K562 (cell line): Measurements from ENCODE around the gene PTPRO. TPM values are rescaled to one million over a fixed set of nuclear protein-coding genes. Genes with fewer than 3 reads are reported as not detected.

Source experiments
- ATAC-seq: fragments of 200-7000 bp; cut with Tn5 transposase; 3 replicates; pipeline ENCODE4 v1.9.1; 2020; ENCODE audit warnings: moderate library complexity
- BruUV-seq: library from RNA; stranded (reverse); fragments of 400-500 nt; replicated peaks from 2 replicates; lab custom pipeline; 2021; lab: Mats Ljungman, UMichigan
- CTCF ChIA-PET: fragments of 300-600 bp; formaldehyde crosslinking; extraction: SDS; loops from one replicate; lab custom pipeline; 2021; ENCODE audit warnings: low intra/inter-chr PET ratio; lab: Yijun Ruan, JAX
- POLR2A ChIA-PET: fragments of 300-600, 350-650 bp; sonication (Branson Sonifier 250); formaldehyde crosslinking; extraction: SDS; loops from one replicate; lab custom pipeline; 2021; ENCODE audit warnings: antibody characterized with exemption, inconsistent platforms; lab: Yijun Ruan, JAX
- DNase-seq, 4 experiments: peaks; one replicate each; pipeline versions ENCODE4 v3.0.0 to v3.0.0-alpha.2; 2011 to 2018; ENCODE audit warnings: low spot score in 3 of 4, mixed read lengths in 3 of 4; ENCODE audit errors: extremely low read depth in 1 of 4
- FAIRE-seq: peaks from 2 replicates; lab custom pipeline; 2011; peaks lifted over from hg19 to GRCh38; lab: Jason Lieb, UNC
- H2AFZ ChIP-seq: 2 replicates; pipeline ENCODE4 v1.6.0; 2011; ENCODE audit warnings: low read depth, low read length, control low read depth, inconsistent platforms
- H3K27ac ChIP-seq: fragments of 200-600 bp; 3 replicates; pipeline ENCODE4 v1.8.0; 2011; ENCODE audit warnings: low read depth, mild to moderate bottlenecking, control low read depth, inconsistent platforms, low read length, moderate library complexity, mixed read lengths; ENCODE audit errors: extremely low read depth
- H3K27me3 ChIP-seq, 2 experiments: fragments of 300-600 bp in 1 of 2; 2 replicates in 1 of 2; 3 replicates in 1 of 2; pipeline versions ENCODE4 v1.6.0 to v1.8.0; 2011; ENCODE audit warnings: inconsistent platforms in 2 of 2, low read length in 2 of 2, mild to moderate bottlenecking in 1 of 2, mixed read lengths in 1 of 2, moderate library complexity in 1 of 2; ENCODE audit not compliant: control insufficient read depth in 2 of 2, insufficient read depth in 2 of 2
- H3K36me3 ChIP-seq: fragments of 300-600 bp; 3 replicates; pipeline ENCODE4 v1.8.0; 2011; ENCODE audit warnings: mild to moderate bottlenecking, low read length, inconsistent platforms; ENCODE audit not compliant: control insufficient read depth, insufficient read depth
- H3K4me1 ChIP-seq, 2 experiments: fragments of 200-600 bp in 1 of 2; replicated peaks in 1 of 2; 2 replicates in 1 of 2; 3 replicates in 1 of 2; pipeline versions ENCODE4 v1.5.1 to v1.8.0; 2011; ENCODE audit warnings: inconsistent platforms in 2 of 2, low read length in 2 of 2, mild to moderate bottlenecking in 1 of 2, mixed read lengths in 1 of 2, moderate library complexity in 1 of 2; ENCODE audit not compliant: control insufficient read depth in 2 of 2, insufficient read depth in 2 of 2
- H3K4me2 ChIP-seq: 2 replicates; pipeline ENCODE4 v1.6.1; 2011; ENCODE audit warnings: low read length, control low read depth, inconsistent platforms, mixed read lengths; ENCODE audit not compliant: insufficient read depth
- H3K4me3 ChIP-seq: fragments of 200-600 bp; sonication (generic), shearing (Covaris generic); 2 replicates; pipeline ENCODE4 v1.5.1; 2016; ENCODE audit warnings: control low read depth, inconsistent platforms
- H3K79me2 ChIP-seq: fragments of 200-600 bp; 3 replicates; pipeline ENCODE4 v1.8.0; 2011; ENCODE audit warnings: low read length, inconsistent platforms; ENCODE audit not compliant: control insufficient read depth, insufficient read depth
- H3K9ac ChIP-seq, 2 experiments: 2 replicates each; pipeline versions ENCODE4 v1.6.0 to v1.6.1; 2011; ENCODE audit warnings: low read depth in 2 of 2, low read length in 2 of 2, control low read depth in 1 of 2, inconsistent platforms in 1 of 2, mild to moderate bottlenecking in 1 of 2, mixed read lengths in 1 of 2; ENCODE audit not compliant: insufficient read depth in 1 of 2
- H3K9me1 ChIP-seq: one replicate; pipeline ENCODE4 v1.6.0; 2011; ENCODE audit warnings: inconsistent platforms, mild to moderate bottlenecking, low read length, moderate library complexity; ENCODE audit not compliant: control insufficient read depth, insufficient read depth
- H3K9me3 ChIP-seq: replicated peaks from 2 replicates; pipeline ENCODE4 v1.5.1; 2011; ENCODE audit warnings: low read depth, low read length, inconsistent platforms; ENCODE audit not compliant: control insufficient read depth, insufficient read depth
- H4K20me1 ChIP-seq: replicated peaks from 2 replicates; pipeline ENCODE4 v1.6.1; 2011; ENCODE audit warnings: low read length, inconsistent platforms, mixed read lengths; ENCODE audit not compliant: control insufficient read depth, insufficient read depth
- ATF6 ChIP-seq: sonication (generic); formaldehyde crosslinking; IDR thresholded peaks from 2 replicates; pipeline ENCODE4 v1.4.0; 2020; ENCODE audit warnings: mild to moderate bottlenecking, missing genetic modification reagents
- PPARD ChIP-seq: fragments of 250-450 bp; sonication (Bioruptor Pico); IDR thresholded peaks from 2 replicates; pipeline ENCODE4 v1.8.0; 2022; ENCODE audit warnings: inconsistent platforms, mild to moderate bottlenecking, moderate library complexity
- SIN3A ChIP-seq, 2 experiments: fragments of 150-350 bp in 1 of 2; IDR thresholded peaks; 2 replicates each; pipeline ENCODE4 v1.6.1; 2011 to 2016; ENCODE audit warnings: borderline replicate concordance in 2 of 2, low read depth in 2 of 2, low read length in 2 of 2, mild to moderate bottlenecking in 2 of 2, moderate library complexity in 2 of 2; ENCODE audit not compliant: control insufficient read depth in 1 of 2
- ZNF12 ChIP-seq: sonication (generic); formaldehyde crosslinking; IDR thresholded peaks from 2 replicates; pipeline ENCODE4 v1.4.0; 2020; ENCODE audit warnings: mild to moderate bottlenecking, missing genetic modification reagents
- WGBS: fragments of 100-300 bp; shearing (Covaris generic); methylation state at CpG from one replicate; pipeline ENCODE4 v1.1.6; 2016; ENCODE audit warnings: low coverage, mixed read lengths; ENCODE audit not compliant: insufficient coverage; ENCODE audit errors: missing lambda C conversion rate; 5-methylcytosine and 5-hydroxymethylcytosine counted together
- in situ Hi-C: fragments of 300-500 bp; cut with MboI; formaldehyde crosslinking; loops from 4 replicates; pipeline ENCODE4 v1.15.0; 2018; ENCODE audit warnings: inconsistent platforms, mixed read lengths
- intact Hi-C: fragments of 100-400 bp; cut with micrococcal nuclease; formaldehyde crosslinking; loops from 2 replicates; pipeline ENCODE4 v1.14.2; 2022
- polyA plus RNA-seq, 8 experiments: library from polyadenylated mRNA; depleted of rRNA in 4 of 8; stranded (reverse) in 5 of 8; unstranded in 3 of 8; fragments of >200 nt; fragmentation: Nextera tagmentation in 2 of 8; fragmentation: Illumina TruSeq in 1 of 8; extraction: Ambion mirVana in 2 of 8; extraction: Trizol in 1 of 8; gene quantifications; 2 replicates each; pipeline versions ENCODE4 v1.2.1 to v1.2.3, GENCODE V29; 2011 to 2014; ENCODE audit warnings: inconsistent platforms in 1 of 8, missing spikeins in 1 of 8
- total RNA-seq, 7 experiments: library from RNA; depleted of rRNA in 6 of 7; stranded (reverse); fragments of >200 nt in 6 of 7; fragmentation: Illumina TruSeq in 2 of 7; extraction: Trizol in 2 of 7; gene quantifications; 2 replicates each; pipeline versions ENCODE4 v1.2.1 to v1.2.3, GENCODE V29; 2011 to 2021; ENCODE audit warnings: low replicate concordance in 1 of 7
- TF ChIP-seq, protein P1 (sequence below): fragments of 250-450 bp; sonication (Bioruptor Pico); IDR thresholded peaks from 2 replicates; pipeline ENCODE4 v1.8.0; 2022; ENCODE audit warnings: inconsistent platforms, mild to moderate bottlenecking, moderate library complexity, borderline replicate concordance
- TF ChIP-seq, protein P2 (sequence below), 2 experiments: fragments of 450-650 bp; formaldehyde crosslinking in 1 of 2; IDR thresholded peaks; 2 replicates each; pipeline versions ENCODE4 v1.4.0 to v1.6.1; 2014 to 2020; ENCODE audit warnings: mild to moderate bottlenecking in 2 of 2, borderline replicate concordance in 1 of 2, low read depth in 1 of 2

The PTPRO gene
- total and polyA plus RNA-seq, 9 of the 15 experiments (the other 6 are each of a cell fraction or from before 2014, with no cell fraction given): 0.22 TPM; not detected in 8

GRCh38 chr12:15350643-15351042 lies 28.3 kb downstream of the PTPRO start:
- peaks cover 15% of the 10 kb centered on the region for H3K79me2 ChIP-seq
- WGBS: 14% methylated on average over 1 of the region's 1 CpG

More at GRCh38 chr12:15350643-15351042, 28.3 kb downstream of the PTPRO start:
- ATAC-seq: no peak
- no peak overlapping the region for H3K4me2 ChIP-seq
- H3K9ac ChIP-seq: no peak overlapping the region
- no peaks in the 10 kb centered on the region for H3K4me1 ChIP-seq
- no peaks in the 10 kb centered on the region for H3K27me3 ChIP-seq
- H3K9me1 ChIP-seq: no peaks in the 10 kb centered on the region
- H2AFZ ChIP-seq: no peak overlapping the region
- intact Hi-C loops (no loop called here), in situ Hi-C loops (no loop called here)
- ChIA-PET CTCF (no interaction called here), POLR2A (no interaction called here)
- H4K20me1 ChIP-seq: no peaks in the 10 kb centered on the region
- no peak overlapping the region for H3K4me3 ChIP-seq
- no peaks in the 10 kb centered on the region for H3K36me3 ChIP-seq
- no peak for FAIRE-seq
- H3K27ac ChIP-seq: no peak overlapping the region
- BruUV-seq: no TSS peak
- TF ChIP-seq ZNF12 (CRISPR knock-in tag): no peak
- no peak for TF ChIP-seq SIN3A (IDR thresholded peaks at IDR 0.05; ENCODE audit: borderline replicate concordance in 2 of 2, control insufficient read depth in 1 of 2, low read depth in 2 of 2, low read length in 2 of 2)
- TF ChIP-seq, protein P1, sequence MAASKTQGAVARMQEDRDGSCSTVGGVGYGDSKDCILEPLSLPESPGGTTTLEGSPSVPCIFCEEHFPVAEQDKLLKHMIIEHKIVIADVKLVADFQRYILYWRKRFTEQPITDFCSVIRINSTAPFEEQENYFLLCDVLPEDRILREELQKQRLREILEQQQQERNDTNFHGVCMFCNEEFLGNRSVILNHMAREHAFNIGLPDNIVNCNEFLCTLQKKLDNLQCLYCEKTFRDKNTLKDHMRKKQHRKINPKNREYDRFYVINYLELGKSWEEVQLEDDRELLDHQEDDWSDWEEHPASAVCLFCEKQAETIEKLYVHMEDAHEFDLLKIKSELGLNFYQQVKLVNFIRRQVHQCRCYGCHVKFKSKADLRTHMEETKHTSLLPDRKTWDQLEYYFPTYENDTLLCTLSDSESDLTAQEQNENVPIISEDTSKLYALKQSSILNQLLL (CRISPR knock-in tag): no peak
- TF ChIP-seq, protein P2, sequence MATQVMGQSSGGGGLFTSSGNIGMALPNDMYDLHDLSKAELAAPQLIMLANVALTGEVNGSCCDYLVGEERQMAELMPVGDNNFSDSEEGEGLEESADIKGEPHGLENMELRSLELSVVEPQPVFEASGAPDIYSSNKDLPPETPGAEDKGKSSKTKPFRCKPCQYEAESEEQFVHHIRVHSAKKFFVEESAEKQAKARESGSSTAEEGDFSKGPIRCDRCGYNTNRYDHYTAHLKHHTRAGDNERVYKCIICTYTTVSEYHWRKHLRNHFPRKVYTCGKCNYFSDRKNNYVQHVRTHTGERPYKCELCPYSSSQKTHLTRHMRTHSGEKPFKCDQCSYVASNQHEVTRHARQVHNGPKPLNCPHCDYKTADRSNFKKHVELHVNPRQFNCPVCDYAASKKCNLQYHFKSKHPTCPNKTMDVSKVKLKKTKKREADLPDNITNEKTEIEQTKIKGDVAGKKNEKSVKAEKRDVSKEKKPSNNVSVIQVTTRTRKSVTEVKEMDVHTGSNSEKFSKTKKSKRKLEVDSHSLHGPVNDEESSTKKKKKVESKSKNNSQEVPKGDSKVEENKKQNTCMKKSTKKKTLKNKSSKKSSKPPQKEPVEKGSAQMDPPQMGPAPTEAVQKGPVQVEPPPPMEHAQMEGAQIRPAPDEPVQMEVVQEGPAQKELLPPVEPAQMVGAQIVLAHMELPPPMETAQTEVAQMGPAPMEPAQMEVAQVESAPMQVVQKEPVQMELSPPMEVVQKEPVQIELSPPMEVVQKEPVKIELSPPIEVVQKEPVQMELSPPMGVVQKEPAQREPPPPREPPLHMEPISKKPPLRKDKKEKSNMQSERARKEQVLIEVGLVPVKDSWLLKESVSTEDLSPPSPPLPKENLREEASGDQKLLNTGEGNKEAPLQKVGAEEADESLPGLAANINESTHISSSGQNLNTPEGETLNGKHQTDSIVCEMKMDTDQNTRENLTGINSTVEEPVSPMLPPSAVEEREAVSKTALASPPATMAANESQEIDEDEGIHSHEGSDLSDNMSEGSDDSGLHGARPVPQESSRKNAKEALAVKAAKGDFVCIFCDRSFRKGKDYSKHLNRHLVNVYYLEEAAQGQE (IDR thresholded peaks at IDR 0.05; ENCODE audit: borderline replicate concordance): no peak
- TF ChIP-seq, protein P2 (CRISPR knock-in tag; IDR thresholded peaks at IDR 0.05; ENCODE audit: low read depth): no peak
- no peak for TF ChIP-seq PPARD
- no peak for TF ChIP-seq ATF6 (CRISPR knock-in tag)
- no peaks in the 10 kb centered on the region for H3K9me3 ChIP-seq
- DNase-seq: no peak
